HG03521 (cell line): ENCODE data around the gene MOV10L1.
"Not testable (repeated sequence)": the region's sequence is repeated elsewhere in the genome, so short reads cannot be mapped to it uniquely, and the experiment has no call there.

Experiments
- ATAC-seq: cut with Tn5 transposase; IDR thresholded peaks from one replicate; pipeline ENCODE4 v1.9.1; 2021; ENCODE audit warnings: mild to moderate bottlenecking, moderate library complexity; ENCODE audit not compliant: unreplicated experiment

MOV10L1 gene

DNA sequence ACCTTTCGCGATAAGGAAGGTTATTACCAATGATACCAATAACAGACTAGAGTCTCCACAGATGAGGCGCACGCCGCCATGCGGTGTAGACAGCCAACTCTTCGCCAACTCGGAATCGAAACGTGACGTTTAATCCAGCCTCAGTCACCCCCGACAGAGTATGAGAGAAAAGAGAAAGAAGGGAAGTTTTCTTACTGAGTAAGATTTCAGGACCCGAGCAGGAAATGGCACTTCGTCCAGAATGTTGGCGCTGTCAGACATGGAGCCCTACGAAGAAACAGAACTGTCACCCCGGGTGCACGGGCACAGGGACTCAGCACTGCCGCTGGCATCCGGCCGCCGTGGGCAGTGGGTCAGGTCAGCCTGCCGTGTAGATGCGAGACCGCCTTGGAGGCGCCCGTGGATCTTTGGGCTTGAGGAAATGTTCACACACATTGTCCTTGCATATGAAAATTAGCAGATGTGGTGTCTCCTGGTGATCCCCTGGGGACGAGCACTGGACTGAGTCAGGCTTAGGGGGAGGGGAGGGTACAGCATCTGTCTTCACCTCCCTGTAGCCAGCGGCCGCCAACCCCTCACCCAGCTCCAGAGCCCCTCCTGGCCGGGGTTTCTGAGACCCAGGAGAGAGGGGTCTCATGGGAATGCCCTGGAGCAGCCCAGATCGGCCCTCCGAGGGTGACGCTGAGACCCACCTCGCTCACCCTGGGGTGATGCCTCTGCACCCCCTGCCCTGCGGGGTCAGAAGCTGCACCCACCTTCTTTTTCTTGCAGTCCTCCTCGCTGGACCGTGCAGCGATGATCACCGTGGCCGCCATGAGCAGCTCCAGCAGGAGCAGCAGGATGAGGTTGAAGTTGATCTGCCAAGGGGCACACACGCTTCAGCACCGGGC lies 12.9 kb upstream of the MOV10L1 start:
- ATAC-seq = no peak

DNA sequence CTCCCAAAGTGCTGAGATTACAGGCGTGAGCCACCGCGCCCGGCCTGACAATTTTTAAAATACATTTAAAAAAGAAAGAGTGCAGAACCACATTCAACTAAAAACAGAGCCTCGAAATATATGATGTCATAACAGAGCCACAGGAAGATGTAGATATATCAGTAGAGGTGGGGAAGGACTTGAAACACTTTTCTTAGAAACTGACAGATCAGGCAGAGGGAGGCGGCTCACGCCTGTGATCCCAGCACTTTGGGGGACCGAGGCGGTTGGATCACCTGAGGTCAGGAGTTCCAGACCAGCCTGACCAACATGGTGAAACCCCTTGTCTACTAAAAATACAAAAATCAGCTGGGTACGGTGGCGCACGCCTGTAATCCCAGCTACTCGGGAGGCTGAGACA lies 11.6 kb upstream of the MOV10L1 start:
- no peak for ATAC-seq

DNA sequence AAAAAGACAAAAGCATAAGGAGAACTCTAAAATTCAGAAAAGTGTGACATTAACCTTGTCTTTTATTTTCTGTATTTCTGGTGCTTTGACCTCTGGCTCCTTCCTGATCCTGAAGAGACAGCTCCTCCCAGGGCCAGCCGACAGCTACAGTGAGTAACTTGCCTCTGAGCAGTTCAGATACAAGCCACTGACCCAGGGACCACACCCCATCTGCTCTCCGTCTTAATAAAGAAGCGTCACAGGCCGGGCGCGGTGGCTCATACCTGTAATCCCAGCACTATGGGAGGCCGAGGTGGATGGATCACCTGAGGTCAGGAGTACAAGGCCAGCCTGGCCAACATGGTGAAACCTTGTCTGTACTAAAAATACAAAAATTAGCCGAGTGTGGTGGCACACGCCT lies 11.0 kb upstream of the MOV10L1 start:
- no peak for ATAC-seq

DNA sequence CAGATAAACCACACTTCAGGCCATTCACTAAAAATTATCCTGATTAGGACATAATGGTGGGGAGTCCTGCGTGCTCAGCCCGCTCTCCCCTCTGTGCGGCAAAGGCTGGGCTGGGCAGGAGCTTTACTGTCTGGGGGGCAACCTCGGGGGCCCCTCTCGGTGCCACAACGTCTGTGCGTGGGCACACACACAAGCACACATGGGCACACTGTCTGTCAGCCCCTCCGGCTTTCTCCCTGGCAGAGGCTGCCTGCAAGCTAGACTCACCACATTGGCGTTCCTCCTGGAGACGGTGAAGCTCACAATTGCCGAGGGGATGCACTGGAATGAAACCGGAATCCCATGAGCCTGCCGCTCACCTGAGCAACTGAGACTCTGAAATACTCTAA lies 9.7 kb upstream of the MOV10L1 start:
- ATAC-seq = no peak

DNA sequence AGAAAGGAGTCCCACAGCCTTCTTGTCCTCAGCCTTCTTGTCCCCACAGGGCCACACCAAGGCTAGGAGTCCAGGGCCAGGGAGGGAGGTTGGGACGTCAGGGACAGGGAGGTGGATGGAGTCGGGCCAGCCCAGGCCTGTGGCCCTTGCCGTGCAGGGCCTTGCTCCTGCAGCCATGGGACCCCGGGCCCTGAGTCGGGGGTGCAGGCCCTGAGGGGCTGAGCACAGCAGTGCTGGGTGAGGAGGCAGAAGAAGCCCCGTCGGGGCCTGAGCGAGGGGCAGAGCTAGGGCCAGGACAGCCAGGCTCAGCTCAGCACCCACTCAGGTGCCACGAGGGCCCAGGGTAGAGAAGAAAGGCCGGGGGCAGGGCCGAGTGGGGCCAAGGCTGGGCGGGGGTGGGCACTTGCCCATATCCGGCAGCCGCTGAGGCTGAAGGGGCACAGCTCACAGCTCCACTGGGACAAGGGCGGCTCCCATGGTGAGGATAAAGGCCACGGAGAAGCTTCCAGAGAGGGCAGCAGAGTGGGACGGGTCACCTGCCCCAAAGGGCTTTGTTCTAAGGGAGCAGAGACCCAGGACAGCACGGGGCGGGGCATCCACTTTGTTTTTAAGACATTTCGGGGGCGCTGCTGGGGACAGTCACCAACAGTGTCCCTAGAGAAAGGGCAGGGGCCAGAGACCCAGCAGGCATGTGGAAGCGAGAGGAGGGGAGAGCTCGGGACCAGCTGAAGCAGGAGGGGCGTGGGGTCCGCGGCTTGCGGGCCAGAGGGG lies 8.2 kb upstream of the MOV10L1 start:
- ATAC-seq = no peak

DNA sequence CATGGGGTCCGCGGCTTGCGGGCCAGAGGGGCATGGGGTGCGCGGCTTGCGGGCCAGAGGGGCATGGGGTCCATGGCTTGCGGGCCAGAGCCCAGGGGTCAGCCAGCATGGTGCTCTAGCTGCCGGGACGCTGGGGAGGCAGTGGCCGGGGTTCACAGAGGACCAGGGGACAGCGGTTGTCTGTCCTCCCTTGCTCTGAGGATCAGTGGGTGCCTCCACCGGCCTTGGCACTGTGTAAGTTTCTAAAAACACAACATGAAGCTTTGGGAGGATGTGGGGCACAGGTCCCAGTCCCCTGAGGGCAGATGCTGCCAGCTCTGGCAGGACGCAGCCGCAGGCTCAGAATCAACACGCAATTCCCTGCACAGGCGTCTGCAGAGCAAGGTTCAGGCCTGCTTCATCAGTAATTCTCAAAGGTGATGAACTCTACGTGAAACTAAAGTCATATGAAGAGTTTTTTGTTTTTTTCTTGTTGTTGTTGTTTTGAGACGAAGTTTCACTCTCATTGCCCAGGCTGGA lies 7.5 kb upstream of the MOV10L1 start:
- no peak for ATAC-seq

DNA sequence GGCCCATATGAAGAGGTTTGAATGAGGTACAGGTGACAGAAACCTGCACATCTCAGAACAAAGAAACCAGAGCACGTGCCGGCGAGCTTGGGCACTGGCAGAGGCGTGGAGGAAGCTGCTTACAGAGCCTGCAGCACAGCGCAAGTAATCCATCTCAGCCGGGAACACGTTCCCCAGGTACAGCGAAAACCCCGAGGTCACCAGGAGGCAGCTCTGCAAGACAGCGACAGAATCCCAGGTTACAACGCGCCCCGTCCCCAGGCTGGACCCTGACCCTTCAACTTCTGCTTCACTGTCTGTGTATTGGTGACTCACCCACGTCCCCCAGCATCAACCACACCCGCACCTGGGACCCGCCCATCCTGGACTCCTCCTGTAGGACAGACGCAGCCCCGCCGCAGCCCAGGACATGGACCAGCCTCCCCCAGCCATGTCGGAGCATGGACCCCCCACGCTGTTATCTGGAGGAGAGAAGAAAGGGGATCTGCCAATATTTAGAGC lies 6.8 kb upstream of the MOV10L1 start:
- no peak for ATAC-seq

DNA sequence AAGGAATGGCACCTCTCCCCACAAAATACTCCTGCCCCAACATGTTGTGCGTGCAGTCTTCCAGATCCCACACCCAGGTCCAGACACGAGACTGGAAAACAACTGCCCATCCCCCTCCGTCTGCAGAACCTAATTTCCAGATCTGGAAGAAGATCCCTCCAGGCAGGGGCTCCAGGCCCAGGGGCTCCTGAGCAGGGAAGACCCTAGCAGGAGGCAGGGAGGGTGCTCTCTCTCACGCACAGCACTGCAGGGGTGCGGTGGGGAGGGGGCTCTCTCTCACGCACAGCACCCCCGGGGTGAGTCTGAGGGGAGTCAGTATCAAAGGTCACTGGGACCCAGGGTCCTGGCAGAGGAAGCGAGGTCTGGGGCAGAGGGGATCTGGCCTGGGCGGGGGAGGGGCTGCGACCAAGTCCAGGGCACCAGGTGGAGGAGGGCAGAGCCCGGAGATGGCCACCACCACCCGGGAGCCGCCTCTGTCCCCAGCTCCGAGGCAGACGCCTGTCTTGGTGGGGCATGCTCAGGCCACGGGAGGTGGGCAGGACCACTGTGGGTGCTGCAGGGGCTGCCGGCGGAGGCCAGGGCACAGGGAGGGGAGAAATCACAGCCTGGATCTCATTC lies 6.2 kb upstream of the MOV10L1 start:
- no peak for ATAC-seq

DNA sequence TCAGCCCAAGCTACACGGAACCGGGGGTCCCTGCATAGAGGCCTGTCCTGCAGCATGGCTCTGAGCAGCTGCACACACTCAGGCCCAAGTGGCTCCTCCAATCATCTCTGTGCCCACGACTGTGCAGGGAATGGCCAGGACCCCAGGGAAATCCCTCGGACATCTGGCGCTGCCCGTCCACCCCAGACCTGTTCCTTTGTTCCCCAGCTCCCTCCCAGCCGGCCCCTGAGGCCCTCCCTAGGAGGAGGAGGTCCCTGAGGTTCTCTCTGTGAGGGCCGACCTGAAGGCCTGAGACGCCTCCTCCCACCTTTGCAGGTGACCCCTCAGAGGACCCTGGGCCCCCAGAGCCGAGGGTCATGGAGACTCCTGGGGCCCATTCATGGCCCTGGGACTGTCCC lies 5.7 kb upstream of the MOV10L1 start:
- ATAC-seq = no peak

DNA sequence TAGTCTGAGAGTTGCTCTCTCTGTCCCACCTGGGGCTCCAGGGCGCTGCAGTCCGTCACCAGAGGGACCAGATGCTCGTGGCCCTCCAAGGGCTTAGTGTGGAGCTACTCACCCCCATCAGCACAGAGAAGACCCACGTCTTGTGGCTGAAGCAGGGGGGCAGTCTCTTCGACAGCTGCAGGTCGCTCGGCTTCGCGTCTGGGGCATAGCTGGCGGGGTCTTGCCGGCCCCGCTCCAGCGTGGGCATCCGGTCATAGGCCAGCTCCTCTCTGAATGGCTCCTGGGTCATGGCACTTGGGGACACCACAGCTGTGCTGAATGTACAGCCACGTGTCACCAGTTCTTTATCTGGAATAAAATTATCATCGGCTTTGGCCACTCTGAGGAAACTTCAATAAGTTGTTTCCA lies 5.2 kb upstream of the MOV10L1 start:
- ATAC-seq = no peak

DNA sequence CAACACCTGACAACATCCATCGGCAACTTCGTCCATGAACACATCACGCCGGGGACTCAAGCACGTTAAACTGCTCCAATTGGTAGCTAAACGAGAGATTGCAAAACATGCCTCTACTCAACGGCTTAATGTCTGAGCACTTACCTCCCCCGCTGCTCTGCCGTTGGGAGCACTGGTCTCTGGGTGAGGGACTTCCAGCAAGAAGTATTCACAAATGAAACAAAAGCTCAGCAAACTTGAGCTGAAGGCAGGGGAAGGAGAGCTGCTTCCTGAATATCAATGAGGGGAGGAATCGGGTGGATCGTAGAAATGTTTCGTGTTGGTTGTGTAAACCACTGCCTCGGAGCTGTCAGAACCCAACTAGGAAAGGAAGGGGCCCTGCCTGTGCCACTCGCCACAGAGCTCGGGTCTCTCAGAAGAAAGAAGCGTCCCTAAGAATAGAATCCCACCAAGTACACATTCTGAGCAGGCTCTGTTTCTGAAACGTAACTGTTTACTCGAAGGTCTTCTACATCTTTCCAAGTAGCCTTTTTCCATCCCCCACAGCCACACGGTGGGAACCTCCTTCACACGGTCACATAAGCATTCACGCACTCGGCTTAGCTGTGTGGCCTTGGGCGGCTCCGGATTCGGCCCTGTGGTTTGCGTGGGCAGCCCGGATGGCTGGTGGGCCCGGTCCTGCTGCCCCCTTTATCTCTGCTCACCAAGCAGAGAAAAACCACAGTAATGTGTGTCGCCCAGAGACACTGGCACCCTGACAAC lies 4.4 kb upstream of the MOV10L1 start, which contains the start of gene MLC1:
TSS of gene MLC1 (minus strand) at position 216 of the 762 bp plus-strand sequence. CDS start 524 bp downstream, outside the sequence.
- no peak for ATAC-seq

DNA sequence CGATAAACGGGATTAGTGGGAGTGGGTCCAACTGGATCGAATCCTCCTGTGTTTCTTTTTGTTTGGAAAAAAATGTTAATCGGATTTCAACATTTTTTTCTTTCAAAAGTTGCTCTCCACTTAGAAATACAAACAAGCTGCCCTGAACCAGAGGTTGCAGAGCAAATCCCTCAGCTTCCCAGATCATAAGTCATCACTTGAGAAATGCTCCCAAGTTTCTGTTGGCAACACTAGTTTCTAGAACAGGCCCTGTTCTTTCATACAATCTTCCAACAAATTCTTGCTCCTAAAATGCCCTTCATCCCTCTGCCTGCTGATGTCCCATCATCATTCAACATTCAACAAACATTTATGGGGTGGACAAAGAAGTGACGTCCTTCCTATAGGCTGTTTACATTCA lies 3.3 kb upstream of the MOV10L1 start:
- no peak for ATAC-seq

DNA sequence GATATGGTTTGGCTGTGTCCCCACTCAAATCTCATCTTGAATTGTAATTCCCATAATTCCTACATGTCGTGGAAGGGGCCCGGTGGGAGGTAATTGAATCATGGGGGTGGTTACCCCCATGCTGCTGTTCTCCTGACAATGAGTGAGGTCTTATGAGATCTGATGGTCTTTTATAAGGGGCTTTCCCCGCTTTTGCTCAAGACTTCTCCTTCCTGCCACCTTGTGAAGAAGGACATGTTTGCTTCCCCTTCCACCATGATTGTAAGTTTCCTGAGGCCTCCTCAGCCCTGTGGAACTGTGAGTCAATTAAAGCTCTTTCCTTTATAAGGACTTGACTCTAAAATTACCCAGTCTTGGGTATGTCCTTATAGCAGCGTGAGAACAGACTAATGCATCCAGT lies 2.8 kb upstream of the MOV10L1 start:
- not testable (repeated sequence) for ATAC-seq

DNA sequence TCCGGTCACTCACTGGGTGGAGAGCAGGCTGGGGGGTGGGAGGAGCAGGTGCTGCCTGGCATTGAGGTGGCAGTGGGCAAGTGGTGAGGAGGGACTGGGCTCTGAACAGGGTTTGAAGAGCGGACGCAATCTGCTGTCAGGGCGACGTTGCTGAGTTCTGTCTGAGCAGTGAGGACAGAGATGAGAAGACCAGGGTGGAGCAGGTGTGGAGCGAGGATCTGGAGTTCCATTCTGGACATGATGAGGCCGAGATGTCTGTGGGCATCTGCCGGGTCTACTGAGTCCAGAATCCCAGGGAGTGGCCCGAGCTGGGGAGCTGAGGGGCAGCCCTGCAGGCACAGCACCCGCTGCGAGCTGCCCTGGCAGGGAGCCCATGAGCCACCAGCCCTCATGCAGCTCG lies 2.2 kb upstream of the MOV10L1 start:
- ATAC-seq = no peak

DNA sequence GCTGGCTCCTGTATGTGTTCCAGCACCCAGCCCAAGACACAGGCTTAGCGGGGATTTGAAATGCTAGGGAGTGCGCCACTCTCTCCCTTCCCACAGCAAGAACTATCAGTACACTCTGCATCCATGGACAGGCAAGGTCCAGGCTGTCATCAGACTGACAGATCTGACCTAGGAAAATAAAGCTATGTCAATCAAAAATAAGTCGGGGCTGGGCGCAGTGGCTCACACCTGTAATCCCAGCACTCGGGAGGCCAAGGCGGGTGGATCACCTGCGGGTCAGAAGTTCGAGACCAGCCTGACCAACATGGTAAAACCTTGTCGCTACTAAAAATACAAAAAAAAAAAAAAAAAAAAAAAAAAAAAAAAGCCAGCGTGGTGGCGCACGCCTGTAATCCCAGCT lies 1.7 kb upstream of the MOV10L1 start:
- no peak for ATAC-seq

DNA sequence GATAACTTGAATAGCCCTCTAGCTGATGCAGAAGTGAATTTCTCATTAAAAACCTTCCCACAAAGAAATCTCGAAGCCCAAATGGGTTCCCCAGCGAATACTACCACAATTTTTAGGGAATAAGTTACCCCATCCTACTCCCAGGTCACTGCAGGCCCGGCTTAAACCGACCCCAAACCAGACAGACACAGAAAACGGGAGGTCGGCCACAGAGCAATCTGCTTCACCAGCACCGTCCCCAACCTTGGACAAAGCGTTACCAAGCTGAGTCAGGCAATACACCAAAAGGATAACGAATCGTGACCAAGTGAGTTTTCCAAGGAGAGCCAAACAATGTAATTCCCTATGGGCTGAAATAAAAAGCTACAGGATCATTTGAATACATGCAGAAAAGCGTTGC lies 575 bp upstream of the MOV10L1 start:
- no peak for ATAC-seq

DNA sequence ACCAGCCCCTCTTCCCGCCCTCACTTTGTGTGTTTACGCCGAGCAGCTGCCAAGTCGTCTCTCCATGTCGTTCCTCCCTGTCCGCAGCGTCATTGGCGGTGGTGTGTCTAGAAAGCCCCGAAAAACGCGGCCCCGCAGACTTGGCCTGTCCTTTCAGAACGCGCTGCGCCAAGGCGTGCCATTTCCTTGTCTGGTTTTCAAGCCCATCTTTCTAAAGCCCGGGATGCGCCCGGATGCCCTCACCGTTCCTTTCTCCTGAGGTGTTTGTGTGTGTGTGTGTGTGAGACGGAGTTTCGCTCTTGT lies 557 bp downstream of the MOV10L1 start:
- ATAC-seq = no peak

DNA sequence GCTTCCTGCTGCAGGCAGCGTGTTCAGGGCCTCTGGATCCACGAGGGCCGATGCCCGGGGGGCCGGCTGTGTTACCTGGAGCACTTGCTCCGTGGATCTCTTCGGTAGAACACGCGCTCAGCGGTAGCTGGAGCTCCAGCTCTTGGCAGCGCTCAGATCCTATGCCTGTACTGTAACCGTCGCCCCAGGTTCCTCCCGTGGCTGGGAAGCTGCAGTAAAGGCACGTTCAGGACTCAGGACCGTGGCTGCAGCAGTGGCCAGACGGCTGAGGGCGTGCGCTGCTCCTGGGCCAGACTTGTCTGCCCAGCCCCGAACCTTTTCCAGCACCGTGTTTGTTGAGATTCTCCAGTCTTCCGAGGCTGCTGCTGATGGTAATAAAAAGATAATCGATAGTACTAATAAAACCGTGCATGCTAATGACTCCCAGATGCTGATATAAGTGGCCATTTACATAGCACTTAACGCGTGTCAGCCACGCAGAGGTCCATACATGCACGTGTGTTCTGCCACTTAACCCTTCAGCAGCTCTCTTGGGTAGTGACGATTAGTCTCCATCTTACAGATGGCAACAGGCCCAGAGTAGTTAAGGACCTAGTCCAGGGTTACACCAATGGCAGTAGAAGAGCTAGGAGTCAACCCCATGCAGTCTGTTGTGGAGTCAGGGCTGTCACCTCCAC lies 1.4 kb downstream of the MOV10L1 start:
- ATAC-seq = no peak

DNA sequence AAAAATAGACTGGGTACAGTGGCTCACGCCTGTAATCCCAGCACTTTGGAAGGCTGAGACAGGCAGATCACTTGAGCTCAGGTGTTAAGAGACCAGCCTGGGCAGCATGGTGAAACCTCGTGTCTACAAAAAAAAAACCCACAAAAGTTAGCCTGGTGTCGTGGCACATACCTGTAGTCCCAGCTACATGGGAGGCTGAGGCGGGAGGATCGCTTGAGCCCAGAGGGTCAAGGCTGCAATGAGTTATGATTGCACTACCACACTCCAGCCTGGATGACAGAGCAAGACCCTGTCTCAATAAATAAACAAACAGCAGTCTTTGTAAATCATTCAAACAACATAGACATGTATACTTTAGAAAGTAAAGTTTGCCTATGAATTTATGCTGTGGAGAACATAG lies 2.5 kb downstream of the MOV10L1 start:
- ATAC-seq = no peak

DNA sequence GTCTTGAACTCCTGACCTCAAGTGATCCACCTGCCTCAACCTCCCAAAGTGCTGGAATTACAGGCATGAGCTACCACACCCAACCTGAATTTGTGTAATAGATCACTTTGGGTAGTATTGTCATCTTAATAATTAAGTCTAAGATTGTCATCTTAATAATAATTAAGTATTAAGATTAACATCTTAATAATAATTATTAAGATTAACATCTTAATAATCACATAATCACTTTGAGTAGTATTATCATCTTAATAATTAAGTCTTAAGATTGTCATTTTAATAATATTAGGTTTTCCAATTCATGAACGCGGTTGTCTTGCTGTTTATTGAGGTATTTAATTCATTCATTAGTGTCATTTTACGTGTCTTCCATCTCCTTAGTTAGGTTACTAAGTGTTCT lies 8.2 kb downstream of the MOV10L1 start:
- ATAC-seq = no peak
